ENCODE results near the gene TSPAN9. TPM values are rescaled to one million over a fixed set of nuclear protein-coding genes. Genes with fewer than 3 reads are reported as not detected.

Gene TSPAN9
- total and polyA plus RNA-seq, 4 experiments from 2014 or later, result 0.67 to 0.84 TPM; not detected in 2

GRCh38 chr12:3291939-3292338, 214.8 kb downstream of the TSPAN9 start:
- Mint-ChIP-seq H3K27me3 (peaks cover 2 to 5% of the 10 kb centered on the region in 2 donors), H3K9me3 (no peaks in the 10 kb centered on the region), H3K27ac (no peak overlapping the region), H3K4me1 (no peaks in the 10 kb centered on the region), H3K36me3 (no peaks in the 10 kb centered on the region), H3K4me3 (no peak overlapping the region)
- CTCF ChIA-PET (ENCODE audit: partially characterized antibody), result interaction anchor here (7.2 kb wide), 1 partner anchor 8 kb away, joined by 64 read pairs; no protein-coding TSS in a partner anchor
- no peak overlapping the region for H3K4me3 ChIP-seq (ENCODE audit: low read length in 2 of 2)
- H3K27ac ChIP-seq (ENCODE audit: low read depth, low read length), result no peak overlapping the region
- no peaks in the 10 kb centered on the region for H3K36me3 ChIP-seq (ENCODE audit: insufficient read depth, low read length)
- no peak for DNase-seq
- intact Hi-C loops (cut with micrococcal nuclease), result no loop called here
- POLR2A ChIA-PET (ENCODE audit: partially characterized antibody), result no interaction called here
- H3K9me3 ChIP-seq (ENCODE audit: control insufficient read depth in 1 of 2, low read length in 2 of 2), result no peaks in the 10 kb centered on the region
- no peaks in the 10 kb centered on the region for H3K27me3 ChIP-seq (ENCODE audit: insufficient read depth, low read length)
- no peaks in the 10 kb centered on the region for H3K4me1 ChIP-seq (ENCODE audit: insufficient read depth, low read length)

GRCh38 chr12:3292677-3293412, 215.7 kb downstream of the TSPAN9 start:
- Histone ChIP-seq H3K4me3 (ENCODE audit: low read length in 2 of 2) (no peak overlapping the region), H3K27ac (ENCODE audit: low read depth, low read length) (no peak overlapping the region), H3K36me3 (ENCODE audit: insufficient read depth, low read length) (no peaks in the 10 kb centered on the region), H3K27me3 (ENCODE audit: insufficient read depth, low read length) (no peaks in the 10 kb centered on the region), H3K4me1 (ENCODE audit: insufficient read depth, low read length) (no peaks in the 10 kb centered on the region), H3K9me3 (ENCODE audit: control insufficient read depth in 1 of 2, low read length in 2 of 2) (no peaks in the 10 kb centered on the region)
- no peaks in the 10 kb centered on the region for H3K9me3 Mint-ChIP-seq
- intact Hi-C loops (cut with micrococcal nuclease), result no loop called here
- H3K4me3 Mint-ChIP-seq, result no peak overlapping the region
- H3K27ac Mint-ChIP-seq, result no peak overlapping the region
- no peaks in the 10 kb centered on the region for H3K4me1 Mint-ChIP-seq
- ChIA-PET CTCF (ENCODE audit: partially characterized antibody) (interaction anchor here (7.2 kb wide), 1 partner anchor 7 kb away, joined by 64 read pairs; no protein-coding TSS in a partner anchor), POLR2A (ENCODE audit: partially characterized antibody) (no interaction called here)
- no peaks in the 10 kb centered on the region for H3K36me3 Mint-ChIP-seq
- DNase-seq, result no peak
- peaks cover 2% of the 10 kb centered on the region in 2 donors for H3K27me3 Mint-ChIP-seq

GRCh38 chr12:3293446-3294161, 216.4 kb downstream of the TSPAN9 start:
- CTCF ChIA-PET (ENCODE audit: partially characterized antibody), result no interaction called here
- H3K4me3 ChIP-seq (ENCODE audit: low read length in 2 of 2), result no peak overlapping the region
- Mint-ChIP-seq H3K4me1 (no peaks in the 10 kb centered on the region), H3K27ac (no peak overlapping the region), H3K36me3 (no peaks in the 10 kb centered on the region), H3K9me3 (no peaks in the 10 kb centered on the region), H3K27me3 (peaks cover 2 to 4% of the 10 kb centered on the region in 2 donors), H3K4me3 (no peak overlapping the region)
- no peaks in the 10 kb centered on the region for H3K4me1 ChIP-seq (ENCODE audit: insufficient read depth, low read length)
- H3K27ac ChIP-seq (ENCODE audit: low read depth, low read length), result no peak overlapping the region
- DNase-seq, result no peak
- no peaks in the 10 kb centered on the region for H3K9me3 ChIP-seq (ENCODE audit: control insufficient read depth in 1 of 2, low read length in 2 of 2)
- H3K36me3 ChIP-seq (ENCODE audit: insufficient read depth, low read length), result no peaks in the 10 kb centered on the region
- POLR2A ChIA-PET (ENCODE audit: partially characterized antibody), result no interaction called here
- intact Hi-C loops (cut with micrococcal nuclease), result no loop called here
- H3K27me3 ChIP-seq (ENCODE audit: insufficient read depth, low read length), result no peaks in the 10 kb centered on the region

GRCh38 chr12:3294481-3294911, 217.3 kb downstream of the TSPAN9 start:
- H3K4me1 ChIP-seq (ENCODE audit: insufficient read depth, low read length), result no peaks in the 10 kb centered on the region
- no peak overlapping the region for H3K4me3 ChIP-seq (ENCODE audit: low read length in 2 of 2)
- DNase-seq, result no peak
- intact Hi-C loops (cut with micrococcal nuclease), result no loop called here
- CTCF ChIA-PET (ENCODE audit: partially characterized antibody), result no interaction called here
- no peaks in the 10 kb centered on the region for H3K36me3 ChIP-seq (ENCODE audit: insufficient read depth, low read length)
- no peaks in the 10 kb centered on the region for H3K9me3 ChIP-seq (ENCODE audit: control insufficient read depth in 1 of 2, low read length in 2 of 2)
- Mint-ChIP-seq H3K4me1 (no peaks in the 10 kb centered on the region), H3K36me3 (no peaks in the 10 kb centered on the region), H3K27ac (no peak overlapping the region), H3K27me3 (peaks cover 2 to 7% of the 10 kb centered on the region in 2 donors), H3K4me3 (no peak overlapping the region), H3K9me3 (no peaks in the 10 kb centered on the region)
- no peaks in the 10 kb centered on the region for H3K27me3 ChIP-seq (ENCODE audit: insufficient read depth, low read length)
- H3K27ac ChIP-seq (ENCODE audit: low read depth, low read length), result no peak overlapping the region
- POLR2A ChIA-PET (ENCODE audit: partially characterized antibody), result no interaction called here

- Histone ChIP-seq H3K36me3 (ENCODE audit: insufficient read depth, low read length) (no peaks in the 10 kb centered on the region), H3K27ac (ENCODE audit: low read depth, low read length) (no peak overlapping the region), H3K27me3 (ENCODE audit: insufficient read depth, low read length) (no peaks in the 10 kb centered on the region), H3K4me1 (ENCODE audit: insufficient read depth, low read length) (peaks cover 4% of the 10 kb centered on the region), H3K4me3 (ENCODE audit: low read length in 2 of 2) (no peak overlapping the region), H3K9me3 (ENCODE audit: control insufficient read depth in 1 of 2, low read length in 2 of 2) (no peaks in the 10 kb centered on the region)
- ChIA-PET POLR2A (ENCODE audit: partially characterized antibody) (no interaction called here), CTCF (ENCODE audit: partially characterized antibody) (interaction anchor here (0.9 to 7.5 kb wide), 2 partner anchors 482 to 513 kb away, joined by 3 to 222 read pairs; no protein-coding TSS in a partner anchor)
- Mint-ChIP-seq H3K4me3 (no peak overlapping the region), H3K9me3 (no peaks in the 10 kb centered on the region), H3K27me3 (peaks cover 0 to 12% of the 10 kb centered on the region in 2 donors), H3K4me1 (peaks cover 6 to 7% (median 7%) of the 10 kb centered on the region in 4 donors), H3K27ac (no peak overlapping the region), H3K36me3 (no peaks in the 10 kb centered on the region)
- intact Hi-C loops (cut with micrococcal nuclease), result no loop called here
- no peak for DNase-seq
These were observed 218.0 kb downstream of the TSPAN9 start for GRCh38 chr12:3295225-3295624.

GRCh38 chr12:3295646-3296408, 218.6 kb downstream of the TSPAN9 start:
- Mint-ChIP-seq H3K9me3 (no peaks in the 10 kb centered on the region), H3K27me3 (peaks cover 0 to 17% of the 10 kb centered on the region in 2 donors), H3K4me1 (peaks cover 10 to 13% (median 12%) of the 10 kb centered on the region in 4 donors), H3K36me3 (no peaks in the 10 kb centered on the region), H3K27ac (no peak overlapping the region), H3K4me3 (no peak overlapping the region)
- Histone ChIP-seq H3K4me3 (ENCODE audit: low read length in 2 of 2) (no peak overlapping the region), H3K4me1 (ENCODE audit: insufficient read depth, low read length) (peaks cover 10% of the 10 kb centered on the region), H3K9me3 (ENCODE audit: control insufficient read depth in 1 of 2, low read length in 2 of 2) (no peaks in the 10 kb centered on the region), H3K27me3 (ENCODE audit: insufficient read depth, low read length) (no peaks in the 10 kb centered on the region), H3K27ac (ENCODE audit: low read depth, low read length) (no peak overlapping the region), H3K36me3 (ENCODE audit: insufficient read depth, low read length) (no peaks in the 10 kb centered on the region)
- CTCF ChIA-PET (ENCODE audit: partially characterized antibody), result interaction anchor here (0.9 to 7.5 kb wide), 2 partner anchors 481 to 512 kb away, joined by 3 to 222 read pairs; no protein-coding TSS in a partner anchor
- intact Hi-C loops (cut with micrococcal nuclease), result no loop called here
- DNase-seq, result no peak
- POLR2A ChIA-PET (ENCODE audit: partially characterized antibody), result no interaction called here

GRCh38 chr12:3296409-3296701, 219.2 kb downstream of the TSPAN9 start:
- H3K4me3 Mint-ChIP-seq, result no peak overlapping the region
- H3K36me3 ChIP-seq (ENCODE audit: insufficient read depth, low read length), result no peaks in the 10 kb centered on the region
- no peaks in the 10 kb centered on the region for H3K27me3 ChIP-seq (ENCODE audit: insufficient read depth, low read length)
- no peaks in the 10 kb centered on the region for H3K9me3 ChIP-seq (ENCODE audit: control insufficient read depth in 1 of 2, low read length in 2 of 2)
- peaks cover 10 to 14% (median 12%) of the 10 kb centered on the region in 4 donors for H3K4me1 Mint-ChIP-seq
- H3K4me3 ChIP-seq (ENCODE audit: low read length in 2 of 2), result no peak overlapping the region
- no peak for DNase-seq
- H3K27ac Mint-ChIP-seq, result no peak overlapping the region
- intact Hi-C loops (cut with micrococcal nuclease), result no loop called here
- no peak overlapping the region for H3K27ac ChIP-seq (ENCODE audit: low read depth, low read length)
- ChIA-PET POLR2A (ENCODE audit: partially characterized antibody) (no interaction called here), CTCF (ENCODE audit: partially characterized antibody) (interaction anchor here (7.5 kb wide), 1 partner anchor 511 kb away, joined by 222 read pairs; no protein-coding TSS in a partner anchor)
- H3K36me3 Mint-ChIP-seq, result no peaks in the 10 kb centered on the region
- H3K9me3 Mint-ChIP-seq, result no peaks in the 10 kb centered on the region
- peaks cover 0 to 18% of the 10 kb centered on the region in 2 donors for H3K27me3 Mint-ChIP-seq
- H3K4me1 ChIP-seq (ENCODE audit: insufficient read depth, low read length), result peaks cover 11% of the 10 kb centered on the region
